Measurements from ENCODE around the gene CLIC5.
A peak's percentile ranks its signal among the peaks of the same experiment; 100 is the strongest.

Gene CLIC5

GRCh38 chr6:45921691-45922281 is 93.9 kb downstream of the CLIC5 start:
- no peak for DNase-seq
- in situ Hi-C loops (cut with HindIII; ENCODE audit: low pct_ligation_motif_present, low pct_unique_long_range_greater_than_20kb, low sequenced_read_pairs), result no loop called here

DNA sequence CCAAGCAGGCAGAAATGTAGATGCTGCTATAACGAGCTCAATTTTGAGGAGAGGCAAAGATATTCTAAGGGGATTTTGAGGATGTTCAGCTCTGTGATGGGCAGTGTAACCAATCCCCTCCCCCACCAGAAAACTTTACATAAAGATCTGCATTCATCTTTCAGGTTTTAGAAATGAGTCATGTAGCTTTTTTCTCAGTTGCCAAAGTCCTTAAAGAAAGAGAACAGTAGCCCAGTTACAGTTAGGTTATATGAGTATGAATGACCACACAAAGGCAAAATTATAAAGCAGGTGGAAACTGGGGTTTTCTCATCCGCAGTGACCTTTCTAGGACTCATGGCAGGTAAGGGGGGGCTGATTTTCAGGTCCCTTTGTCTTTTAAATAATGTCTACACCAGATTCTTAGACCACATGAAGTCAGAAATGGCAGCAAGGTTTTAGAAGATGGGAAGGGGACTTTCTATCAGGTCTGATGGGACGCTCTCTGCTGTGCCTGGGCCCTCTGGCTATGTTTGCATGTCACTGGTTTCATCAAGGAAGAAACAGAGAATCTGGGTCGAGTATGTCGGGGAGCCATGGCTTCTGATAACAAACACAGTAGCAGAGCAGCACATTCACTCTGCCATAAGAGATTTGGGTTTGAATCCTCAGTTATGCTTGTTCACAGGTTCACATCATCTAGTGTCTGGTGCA is 94.7 kb downstream of the CLIC5 start:
- DNase-seq, result no peak
- in situ Hi-C loops (cut with HindIII; ENCODE audit: low pct_ligation_motif_present, low pct_unique_long_range_greater_than_20kb, low sequenced_read_pairs), result no loop called here

- DNase-seq, result no peak
- in situ Hi-C loops (cut with HindIII; ENCODE audit: low pct_ligation_motif_present, low pct_unique_long_range_greater_than_20kb, low sequenced_read_pairs), result no loop called here
These were observed 98.2 kb downstream of the CLIC5 start for GRCh38 chr6:45917439-45917838.

GRCh38 chr6:45916692-45917091 is 99.0 kb downstream of the CLIC5 start:
- in situ Hi-C loops (cut with HindIII; ENCODE audit: low pct_ligation_motif_present, low pct_unique_long_range_greater_than_20kb, low sequenced_read_pairs), result no loop called here
- no peak for DNase-seq

DNA sequence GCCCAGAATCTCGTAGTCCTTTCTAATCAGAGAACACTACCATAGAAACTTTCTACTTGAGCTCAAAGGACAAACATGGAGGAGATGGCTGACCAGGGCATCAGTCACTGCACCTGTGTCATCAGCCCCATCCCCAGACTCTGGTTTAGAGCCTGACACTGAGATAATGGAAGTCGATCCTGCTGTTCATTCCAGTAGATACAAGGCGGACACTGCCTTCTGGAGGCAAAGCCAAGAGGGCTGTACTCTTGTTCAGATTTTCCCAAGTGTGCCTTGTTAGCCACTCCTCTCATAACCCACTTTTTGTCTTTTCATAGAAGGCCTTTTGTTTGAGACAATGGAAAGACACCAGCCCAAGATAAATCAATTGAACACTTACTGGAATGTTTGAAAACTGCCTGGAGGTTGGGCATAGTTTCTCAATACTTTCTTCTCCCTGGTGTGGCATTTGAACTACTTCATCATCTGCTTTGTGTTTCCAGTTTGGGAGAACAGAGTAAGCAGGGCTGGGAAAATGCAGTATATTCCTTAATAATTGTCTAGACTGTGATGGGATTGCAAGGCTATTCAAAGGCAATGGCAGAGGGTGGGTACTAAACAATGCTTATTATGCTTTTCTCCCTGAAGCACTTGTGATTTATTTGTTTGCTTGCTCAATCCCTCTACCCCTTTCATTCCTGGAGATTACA is 99.7 kb downstream of the CLIC5 start:
- in situ Hi-C loops (cut with HindIII; ENCODE audit: low pct_ligation_motif_present, low pct_unique_long_range_greater_than_20kb, low sequenced_read_pairs), result no loop called here
- no peak for DNase-seq

DNA sequence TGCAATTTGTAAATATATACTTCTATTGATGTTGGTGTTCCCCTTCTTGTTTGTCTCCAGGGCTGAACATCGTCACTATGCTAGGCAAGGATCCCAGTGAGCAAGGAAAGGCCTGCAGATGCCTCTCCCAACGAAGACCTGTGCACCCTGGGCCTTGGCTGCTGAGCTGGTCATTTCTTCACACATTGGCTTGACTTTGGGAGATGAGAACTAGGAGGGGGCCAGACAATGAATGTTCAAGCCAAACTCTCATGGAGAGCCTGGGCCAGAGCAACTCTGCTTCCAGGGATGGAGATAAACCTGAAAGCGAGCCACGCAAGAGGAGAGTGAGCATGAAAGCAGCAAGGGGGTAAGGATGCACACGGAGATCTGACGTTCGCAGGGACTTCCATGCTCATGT is 104.0 kb downstream of the CLIC5 start:
- in situ Hi-C loops (cut with HindIII; ENCODE audit: low pct_ligation_motif_present, low pct_unique_long_range_greater_than_20kb, low sequenced_read_pairs), result no loop called here
- DNase-seq, result no peak

GRCh38 chr6:45903959-45904358 is 111.7 kb downstream of the CLIC5 start:
- no peak for DNase-seq
- in situ Hi-C loops (cut with HindIII; ENCODE audit: low pct_ligation_motif_present, low pct_unique_long_range_greater_than_20kb, low sequenced_read_pairs), result no loop called here

GRCh38 chr6:45902984-45903383 is 112.7 kb downstream of the CLIC5 start:
- in situ Hi-C loops (cut with HindIII; ENCODE audit: low pct_ligation_motif_present, low pct_unique_long_range_greater_than_20kb, low sequenced_read_pairs), result no loop called here
- DNase-seq, result no peak

- no peak for DNase-seq
These were observed 113.7 kb downstream of the CLIC5 start for GRCh38 chr6:45901767-45902650.

GRCh38 chr6:45900808-45901752 is 114.6 kb downstream of the CLIC5 start:
- in situ Hi-C loops (cut with HindIII; ENCODE audit: low pct_ligation_motif_present, low pct_unique_long_range_greater_than_20kb, low sequenced_read_pairs), result no loop called here
- peak; percentile 1 for DNase-seq

More at GRCh38 chr6:45901767-45902650, 113.7 kb downstream of the CLIC5 start:
- in situ Hi-C loops (cut with HindIII; ENCODE audit: low pct_ligation_motif_present, low pct_unique_long_range_greater_than_20kb, low sequenced_read_pairs), result no loop called here

DNA sequence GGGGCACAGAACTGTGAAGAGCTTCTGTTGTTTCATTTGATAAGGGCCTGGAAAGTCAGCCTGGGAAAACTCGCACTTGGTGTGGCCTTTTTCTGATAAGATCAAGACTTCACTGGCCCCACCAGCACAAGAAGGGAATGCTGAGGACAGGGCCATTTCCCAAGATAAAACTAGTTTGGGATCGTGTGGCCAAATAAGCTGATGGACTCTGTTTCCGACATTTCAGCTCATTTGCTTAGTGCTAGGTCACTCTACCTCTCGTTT is 116.0 kb downstream of the CLIC5 start:
- no peak for DNase-seq
- in situ Hi-C loops (cut with HindIII; ENCODE audit: low pct_ligation_motif_present, low pct_unique_long_range_greater_than_20kb, low sequenced_read_pairs), result no loop called here

- DNase-seq, result no peak
- in situ Hi-C loops (cut with HindIII; ENCODE audit: low pct_ligation_motif_present, low pct_unique_long_range_greater_than_20kb, low sequenced_read_pairs), result no loop called here
These were observed 116.5 kb downstream of the CLIC5 start for GRCh38 chr6:45898941-45899682.

- in situ Hi-C loops (cut with HindIII; ENCODE audit: low pct_ligation_motif_present, low pct_unique_long_range_greater_than_20kb, low sequenced_read_pairs), result no loop called here
- DNase-seq, result no peak
These were observed 118.7 kb downstream of the CLIC5 start for GRCh38 chr6:45896783-45897441.

DNA sequence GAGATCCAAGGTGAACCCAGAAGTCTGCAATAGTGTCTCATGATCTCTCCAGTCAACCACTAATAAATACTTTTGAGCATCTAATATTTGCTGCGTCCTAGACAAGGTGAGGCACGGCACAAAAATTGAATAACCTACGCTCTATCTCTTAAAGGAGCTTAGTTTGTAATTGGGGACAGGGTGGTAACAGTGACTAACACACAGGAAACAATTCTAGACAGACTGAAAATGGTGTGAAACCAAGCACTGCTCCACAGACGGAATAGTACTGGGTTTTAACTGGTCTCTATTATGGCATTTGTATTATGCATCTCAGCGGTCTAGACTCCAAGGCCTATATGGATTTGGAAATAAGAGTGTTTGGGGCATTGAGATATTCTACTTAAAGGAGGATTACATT is 120.1 kb downstream of the CLIC5 start:
- in situ Hi-C loops (cut with HindIII; ENCODE audit: low pct_ligation_motif_present, low pct_unique_long_range_greater_than_20kb, low sequenced_read_pairs), result no loop called here
- DNase-seq, result no peak

- DNase-seq, result no peak
- in situ Hi-C loops (cut with HindIII; ENCODE audit: low pct_ligation_motif_present, low pct_unique_long_range_greater_than_20kb, low sequenced_read_pairs), result no loop called here
These were observed 122.9 kb downstream of the CLIC5 start for GRCh38 chr6:45892696-45893245.

- DNase-seq, result no peak
- in situ Hi-C loops (cut with HindIII; ENCODE audit: low pct_ligation_motif_present, low pct_unique_long_range_greater_than_20kb, low sequenced_read_pairs), result no loop called here
These were observed 123.5 kb downstream of the CLIC5 start for GRCh38 chr6:45892196-45892595.

GRCh38 chr6:45886776-45887175 is 128.9 kb downstream of the CLIC5 start:
- no peak for DNase-seq
- in situ Hi-C loops (cut with HindIII; ENCODE audit: low pct_ligation_motif_present, low pct_unique_long_range_greater_than_20kb, low sequenced_read_pairs), result no loop called here

Measured in ACHN (cell line).